ENCODE data around the gene TXNRD1.

The TXNRD1 gene

DNA sequence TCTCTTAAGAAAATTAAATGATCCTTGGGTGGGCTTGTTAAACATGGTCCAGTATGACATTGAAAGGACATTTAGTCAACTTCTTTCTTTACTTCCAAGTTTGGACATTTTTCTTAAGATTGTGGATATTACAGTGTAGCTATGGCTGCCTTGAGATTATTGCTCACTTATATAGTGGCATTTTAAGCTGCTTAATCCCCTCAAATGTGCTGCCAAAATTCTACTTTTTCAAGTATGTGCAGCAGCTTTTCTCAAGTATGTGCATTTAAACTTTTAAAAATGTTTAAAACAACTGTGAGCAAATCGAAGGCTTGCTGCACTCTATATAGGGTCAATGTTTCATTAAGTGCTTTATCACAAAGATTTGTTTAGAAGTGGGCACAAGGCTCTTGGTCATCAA lies 7.4 kb downstream of the TXNRD1 start:
- TF ChIP-seq, protein P1, sequence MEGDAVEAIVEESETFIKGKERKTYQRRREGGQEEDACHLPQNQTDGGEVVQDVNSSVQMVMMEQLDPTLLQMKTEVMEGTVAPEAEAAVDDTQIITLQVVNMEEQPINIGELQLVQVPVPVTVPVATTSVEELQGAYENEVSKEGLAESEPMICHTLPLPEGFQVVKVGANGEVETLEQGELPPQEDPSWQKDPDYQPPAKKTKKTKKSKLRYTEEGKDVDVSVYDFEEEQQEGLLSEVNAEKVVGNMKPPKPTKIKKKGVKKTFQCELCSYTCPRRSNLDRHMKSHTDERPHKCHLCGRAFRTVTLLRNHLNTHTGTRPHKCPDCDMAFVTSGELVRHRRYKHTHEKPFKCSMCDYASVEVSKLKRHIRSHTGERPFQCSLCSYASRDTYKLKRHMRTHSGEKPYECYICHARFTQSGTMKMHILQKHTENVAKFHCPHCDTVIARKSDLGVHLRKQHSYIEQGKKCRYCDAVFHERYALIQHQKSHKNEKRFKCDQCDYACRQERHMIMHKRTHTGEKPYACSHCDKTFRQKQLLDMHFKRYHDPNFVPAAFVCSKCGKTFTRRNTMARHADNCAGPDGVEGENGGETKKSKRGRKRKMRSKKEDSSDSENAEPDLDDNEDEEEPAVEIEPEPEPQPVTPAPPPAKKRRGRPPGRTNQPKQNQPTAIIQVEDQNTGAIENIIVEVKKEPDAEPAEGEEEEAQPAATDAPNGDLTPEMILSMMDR (IDR thresholded peaks at IDR 0.05; ENCODE audit: insufficient read depth, missing control alignments), result no peak
- FAIRE-seq, result no peak
- no peak for DNase-seq (ENCODE audit: insufficient read length, low spot score)

DNA sequence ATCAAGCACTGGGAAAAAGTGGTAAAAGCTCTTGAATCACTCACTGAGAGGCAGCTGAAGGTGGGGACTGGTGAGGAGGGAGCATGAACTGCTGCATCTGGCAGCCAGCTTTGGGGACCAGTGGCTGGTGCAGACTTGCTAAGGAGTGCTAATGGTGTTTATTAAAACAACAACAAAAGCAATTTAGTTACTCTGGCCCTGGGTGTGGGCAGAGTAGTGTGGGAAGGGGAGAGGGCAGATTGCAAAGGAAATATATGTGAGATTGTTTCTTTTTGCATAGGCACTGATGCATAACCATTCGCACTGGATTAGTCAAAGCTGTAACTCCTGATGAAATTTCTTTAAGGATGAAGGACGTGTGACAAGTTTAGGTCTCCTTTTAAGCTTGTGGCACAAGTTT lies 8.1 kb downstream of the TXNRD1 start:
- TF ChIP-seq, protein P1 (IDR thresholded peaks at IDR 0.05; ENCODE audit: insufficient read depth, missing control alignments), result no peak
- DNase-seq (ENCODE audit: insufficient read length, low spot score) (no peak), FAIRE-seq (no peak)

DNA sequence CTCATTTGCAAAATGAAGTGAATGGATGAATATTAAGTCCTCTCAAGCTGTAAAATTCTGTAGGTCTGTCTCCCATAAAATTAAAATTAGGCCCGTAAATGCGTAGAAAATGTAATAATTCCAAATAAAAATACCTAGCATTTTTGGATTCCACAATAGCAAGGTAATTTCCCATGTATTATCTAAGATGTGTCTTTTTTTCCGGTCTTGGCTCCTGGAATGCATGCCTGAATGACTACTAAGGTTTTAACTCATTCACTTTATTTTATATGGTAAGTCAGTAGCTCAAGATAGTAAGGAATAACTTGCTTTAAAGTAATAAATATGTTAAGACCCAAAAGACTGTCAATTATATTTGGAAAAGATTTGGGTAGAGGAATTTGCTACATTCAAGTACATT lies 11.1 kb downstream of the TXNRD1 start:
- TF ChIP-seq, protein P1 (IDR thresholded peaks at IDR 0.05; ENCODE audit: insufficient read depth, missing control alignments), result no peak
- no peak for DNase-seq (ENCODE audit: insufficient read length, low spot score)
- no peak for FAIRE-seq

GRCh38 chr12:104230304-104231095 lies 14.9 kb downstream of the TXNRD1 start:
- TF ChIP-seq, protein P1 (IDR thresholded peaks at IDR 0.05; ENCODE audit: insufficient read depth, missing control alignments), result no peak
- FAIRE-seq (no peak), DNase-seq (ENCODE audit: insufficient read length, low spot score) (no peak)

GRCh38 chr12:104232609-104233280 lies 17.2 kb downstream of the TXNRD1 start:
- no peak for FAIRE-seq
- TF ChIP-seq, protein P1 (IDR thresholded peaks at IDR 0.05; ENCODE audit: insufficient read depth, missing control alignments), result no peak
- DNase-seq (ENCODE audit: insufficient read length, low spot score), result no peak

DNA sequence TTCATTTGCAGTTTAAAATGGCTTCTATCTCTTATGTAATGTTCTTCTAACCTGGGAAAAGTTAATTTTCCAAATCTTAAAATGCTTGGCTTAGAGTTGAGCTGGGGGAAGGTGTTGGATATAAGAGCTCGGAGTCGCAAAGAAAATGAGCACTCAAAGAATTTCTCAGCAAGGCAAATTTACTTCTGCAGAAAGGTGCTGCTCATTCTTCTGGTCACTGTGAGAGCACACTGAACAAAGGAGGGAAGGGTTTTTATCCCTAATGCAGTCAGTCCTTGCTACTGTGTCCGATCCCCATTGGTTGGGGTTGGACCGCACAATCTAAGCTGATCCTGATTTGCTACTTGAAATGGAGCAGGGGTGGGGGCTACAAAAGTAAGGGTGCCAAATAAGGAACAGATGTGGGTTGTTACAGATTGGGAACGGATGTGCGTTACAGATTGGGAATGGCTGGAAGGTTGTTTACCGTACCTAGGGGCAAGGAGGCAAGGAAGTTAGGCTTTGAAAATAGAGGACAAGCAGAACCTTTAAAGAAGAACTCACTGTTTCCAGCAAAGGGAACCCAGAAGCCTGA lies 19.4 kb downstream of the TXNRD1 start:
- DNase-seq (ENCODE audit: insufficient read length, low spot score) (no peak), FAIRE-seq (no peak)
- TF ChIP-seq, protein P1 (IDR thresholded peaks at IDR 0.05; ENCODE audit: insufficient read depth, missing control alignments), result no peak

All from D721Med (cell line).